ENCODE measurements around the gene DNAL1. TPM values are rescaled to one million over a fixed set of nuclear protein-coding genes. Genes with fewer than 3 reads are reported as not detected.

DNAL1 gene
- total RNA-seq, 1 donor from 2014 or later = 1.5 TPM

GRCh38 chr14:73610687-73611086 is 34.1 kb upstream of the DNAL1 start:
- TF ChIP-seq CTCF (IDR thresholded peaks at IDR 0.05) = no peak
- intact Hi-C loops (cut with DNase I) = loop anchor here (5.0 kb wide), 1 partner anchor 118 kb away; the partner anchor contains the start of gene RIOX1

GRCh38 chr14:73612339-73613045 is 32.3 kb upstream of the DNAL1 start, which contains the start of gene ACOT6:
TSS of gene ACOT6 (plus strand) at chr14:73612517. CDS start at chr14:73612572, 55 bp downstream.
- no peak for TF ChIP-seq CTCF (IDR thresholded peaks at IDR 0.05)
- H3K4me3 ChIP-seq = peak within 1 kb of the TSS; percentile 73 to 80
- no peaks in the 10 kb centered on the region for H3K27me3 ChIP-seq
- intact Hi-C loops (cut with DNase I) = loop anchor here (2.0 to 5.0 kb wide), 2 partner anchors 42 to 120 kb away; partner anchors contain the start of gene RIOX1
- H3K27ac ChIP-seq = peak within 1 kb of the TSS; percentile 85 to 86
- H3K9me3 ChIP-seq = no peaks in the 10 kb centered on the region
- peak; percentile 15 to 85 for DNase-seq (ENCODE audit: low spot score in 2 of 2)
- no peaks in the 10 kb centered on the region for H3K4me1 ChIP-seq
- no peaks in the 10 kb centered on the region for H3K36me3 ChIP-seq

More at GRCh38 chr14:73610687-73611086, 34.1 kb upstream of the DNAL1 start:
- Histone ChIP-seq H3K4me1 (no peaks in the 10 kb centered on the region), H3K4me3 (no peak overlapping the region), H3K9me3 (no peaks in the 10 kb centered on the region), H3K27me3 (no peaks in the 10 kb centered on the region), H3K27ac (no peak overlapping the region), H3K36me3 (no peaks in the 10 kb centered on the region)
- no peak for DNase-seq (ENCODE audit: low spot score in 2 of 2)

- TF ChIP-seq CTCF (IDR thresholded peaks at IDR 0.05) = no peak
- no peak for DNase-seq (ENCODE audit: low spot score in 2 of 2)
Observed at GRCh38 chr14:73613046-73613383, 31.8 kb upstream of the DNAL1 start.

GRCh38 chr14:73613419-73613963 is 31.3 kb upstream of the DNAL1 start:
- no peak for DNase-seq (ENCODE audit: low spot score in 2 of 2)
- H3K27ac ChIP-seq = peak overlapping the region; percentile 85 to 86
- no peaks in the 10 kb centered on the region for H3K36me3 ChIP-seq
- peak overlapping the region in 1 of 2 donors; percentile 80 for H3K4me3 ChIP-seq
- TF ChIP-seq CTCF (IDR thresholded peaks at IDR 0.05) = no peak
- no peaks in the 10 kb centered on the region for H3K27me3 ChIP-seq
- H3K9me3 ChIP-seq = no peaks in the 10 kb centered on the region
- intact Hi-C loops (cut with DNase I) = loop anchor here (2.0 to 5.0 kb wide), 2 partner anchors 43 to 121 kb away; partner anchors contain the start of gene RIOX1
- H3K4me1 ChIP-seq = no peaks in the 10 kb centered on the region

More at GRCh38 chr14:73613046-73613383, 31.8 kb upstream of the DNAL1 start:
- Histone ChIP-seq H3K36me3 (no peaks in the 10 kb centered on the region), H3K27me3 (no peaks in the 10 kb centered on the region), H3K4me3 (peak overlapping the region; percentile 73 to 80), H3K4me1 (no peaks in the 10 kb centered on the region), H3K27ac (peak overlapping the region; percentile 85 to 86), H3K9me3 (no peaks in the 10 kb centered on the region)
- intact Hi-C loops (cut with DNase I) = loop anchor here (2.0 to 5.0 kb wide), 2 partner anchors 42 to 121 kb away; partner anchors contain the start of gene RIOX1

GRCh38 chr14:73616831-73617230 is 28.0 kb upstream of the DNAL1 start:
- Histone ChIP-seq H3K4me1 (no peaks in the 10 kb centered on the region), H3K36me3 (no peaks in the 10 kb centered on the region), H3K27ac (no peak overlapping the region), H3K4me3 (no peak overlapping the region), H3K27me3 (no peaks in the 10 kb centered on the region), H3K9me3 (no peaks in the 10 kb centered on the region)
- DNase-seq (ENCODE audit: low spot score in 2 of 2) = no peak
- intact Hi-C loops (cut with DNase I) = no loop called here
- TF ChIP-seq CTCF (IDR thresholded peaks at IDR 0.05) = no peak

All from ascending aorta (tissue), 2 donors.